HepG2 (cell line): ENCODE results near the gene RPLP2. TPM values are rescaled to one million over a fixed set of nuclear protein-coding genes. Genes with fewer than 3 reads are reported as not detected.

Experiments
- AGO2 ChIP-seq: fragments of 200-400 bp; formaldehyde crosslinking; optimal IDR thresholded peaks from 2 replicates; pipeline ENCODE3; 2017; ENCODE audit warnings: mild to moderate bottlenecking, low read depth, low read length, moderate library complexity
- CBFB ChIP-seq: sonication (generic); formaldehyde crosslinking; IDR thresholded peaks from 2 replicates; pipeline ENCODE4 v1.4.0; 2020; ENCODE audit warnings: missing genetic modification reagents
- CENPX ChIP-seq: sonication (generic); formaldehyde crosslinking; IDR thresholded peaks from 2 replicates; pipeline ENCODE4 v1.9.0; 2021; ENCODE audit warnings: mild to moderate bottlenecking, missing genetic modification reagents, moderate library complexity
- FOSL1 ChIP-seq: sonication (generic); formaldehyde crosslinking; IDR thresholded peaks from 2 replicates; pipeline ENCODE4 v1.9.0; 2021; ENCODE audit warnings: missing genetic modification reagents, borderline replicate concordance
- FOSL2 ChIP-seq: sonication (generic); formaldehyde crosslinking; IDR thresholded peaks from 2 replicates; pipeline ENCODE4 v1.4.0; 2020; ENCODE audit warnings: missing genetic modification reagents
- HMG20A ChIP-seq: IDR thresholded peaks from 2 replicates; pipeline ENCODE4 v1.6.1; 2016; ENCODE audit warnings: borderline replicate concordance
- HOXA9 ChIP-seq: sonication (generic); formaldehyde crosslinking; IDR thresholded peaks from 2 replicates; pipeline ENCODE4 v1.8.1; 2022; ENCODE audit warnings: missing genetic modification reagents, mild to moderate bottlenecking, moderate library complexity, borderline replicate concordance
- IKZF5 ChIP-seq: IDR thresholded peaks from 2 replicates; pipeline ENCODE4 v1.6.1; 2018; ENCODE audit warnings: missing genetic modification reagents, mild to moderate bottlenecking, missing compliant biosample characterization
- KDM2A ChIP-seq: sonication (generic); formaldehyde crosslinking; IDR thresholded peaks from 2 replicates; pipeline ENCODE4 v1.4.0; 2020; ENCODE audit warnings: low read depth, missing genetic modification reagents, borderline replicate concordance
- MAFK ChIP-seq, 2 experiments: IDR thresholded peaks in 1 of 2; conservative IDR thresholded peaks in 1 of 2; 2 replicates each; pipeline ENCODE4 v1.6.1; 2011; ENCODE audit warnings: improper control_type of control experiment in 2 of 2, low read length in 2 of 2
- MBD4 ChIP-seq: IDR thresholded peaks from 2 replicates; pipeline ENCODE4 v1.6.1; 2012; ENCODE audit warnings: low read length, inconsistent platforms, borderline replicate concordance
- RBM22 ChIP-seq: fragments of 200-400 bp; formaldehyde crosslinking; optimal IDR thresholded peaks from 2 replicates; pipeline ENCODE3; 2017; ENCODE audit warnings: mild to moderate bottlenecking, low read length, moderate library complexity
- RXRA ChIP-seq: sonication (generic); formaldehyde crosslinking; IDR thresholded peaks from 2 replicates; pipeline ENCODE4 v1.5.1; 2020; ENCODE audit warnings: missing genetic modification reagents
- TAF1 ChIP-seq: sonication (generic); formaldehyde crosslinking; IDR thresholded peaks from 2 replicates; pipeline ENCODE4 v1.4.0; 2020; ENCODE audit warnings: missing genetic modification reagents
- THYN1 ChIP-seq: sonication (generic); formaldehyde crosslinking; IDR thresholded peaks from 2 replicates; pipeline ENCODE4 v1.8.1; 2023; ENCODE audit warnings: low read depth, mild to moderate bottlenecking, moderate library complexity, missing genetic modification reagents, borderline replicate concordance
- ZFP41 ChIP-seq: sonication (generic); formaldehyde crosslinking; IDR thresholded peaks from 2 replicates; pipeline ENCODE4 v1.4.0; 2020; ENCODE audit warnings: mild to moderate bottlenecking, missing genetic modification reagents, borderline replicate concordance
- ZNF235 ChIP-seq: sonication (generic); formaldehyde crosslinking; IDR thresholded peaks from 2 replicates; pipeline ENCODE4 v1.8.1; 2023; ENCODE audit warnings: mild to moderate bottlenecking, missing genetic modification reagents, borderline replicate concordance
- ZNF354B ChIP-seq: sonication (generic); formaldehyde crosslinking; IDR thresholded peaks from 2 replicates; pipeline ENCODE4 v1.8.0; 2022; ENCODE audit warnings: mild to moderate bottlenecking, missing genetic modification reagents
- ZNF800 ChIP-seq: sonication (generic); formaldehyde crosslinking; IDR thresholded peaks from 2 replicates; pipeline ENCODE4 v1.4.0; 2020; ENCODE audit warnings: missing genetic modification reagents
- polyA plus RNA-seq, 8 experiments: library from polyadenylated mRNA; depleted of rRNA in 3 of 8; stranded (reverse) in 7 of 8; unstranded in 1 of 8; fragments of >200 nt; fragmentation: Illumina TruSeq in 4 of 8; extraction: Trizol in 4 of 8; gene quantifications; 2 replicates each; pipeline versions ENCODE4 v1.2.1 to v1.2.3, GENCODE V29; 2011 to 2016; ENCODE audit warnings: low read depth in 4 of 8, missing spikeins in 1 of 8, mixed read lengths in 1 of 8; ENCODE audit not compliant: insufficient read depth in 1 of 8
- total RNA-seq, 5 experiments: library from RNA; depleted of rRNA; stranded (reverse); fragments of >200 nt; fragmentation: Illumina TruSeq; extraction: Trizol; gene quantifications; 2 replicates each; pipeline ENCODE4 v1.2.3, GENCODE V29; 2016; ENCODE audit warnings: low read depth in 1 of 5
- TF ChIP-seq, protein P1 (sequence below): sonication (generic); formaldehyde crosslinking; IDR thresholded peaks from 2 replicates; pipeline ENCODE4 v1.4.0; 2020; ENCODE audit warnings: missing genetic modification reagents
- TF ChIP-seq, protein P2 (sequence below): sonication (generic); formaldehyde crosslinking; IDR thresholded peaks from 2 replicates; pipeline ENCODE4 v1.5.0; 2020; ENCODE audit warnings: missing genetic modification reagents, mild to moderate bottlenecking, borderline replicate concordance

The RPLP2 gene
- total and polyA plus RNA-seq, 2 of the 13 experiments (the other 11 are each of a cell fraction or from before 2014, with no cell fraction given): 978 to 2,106 TPM

DNA sequence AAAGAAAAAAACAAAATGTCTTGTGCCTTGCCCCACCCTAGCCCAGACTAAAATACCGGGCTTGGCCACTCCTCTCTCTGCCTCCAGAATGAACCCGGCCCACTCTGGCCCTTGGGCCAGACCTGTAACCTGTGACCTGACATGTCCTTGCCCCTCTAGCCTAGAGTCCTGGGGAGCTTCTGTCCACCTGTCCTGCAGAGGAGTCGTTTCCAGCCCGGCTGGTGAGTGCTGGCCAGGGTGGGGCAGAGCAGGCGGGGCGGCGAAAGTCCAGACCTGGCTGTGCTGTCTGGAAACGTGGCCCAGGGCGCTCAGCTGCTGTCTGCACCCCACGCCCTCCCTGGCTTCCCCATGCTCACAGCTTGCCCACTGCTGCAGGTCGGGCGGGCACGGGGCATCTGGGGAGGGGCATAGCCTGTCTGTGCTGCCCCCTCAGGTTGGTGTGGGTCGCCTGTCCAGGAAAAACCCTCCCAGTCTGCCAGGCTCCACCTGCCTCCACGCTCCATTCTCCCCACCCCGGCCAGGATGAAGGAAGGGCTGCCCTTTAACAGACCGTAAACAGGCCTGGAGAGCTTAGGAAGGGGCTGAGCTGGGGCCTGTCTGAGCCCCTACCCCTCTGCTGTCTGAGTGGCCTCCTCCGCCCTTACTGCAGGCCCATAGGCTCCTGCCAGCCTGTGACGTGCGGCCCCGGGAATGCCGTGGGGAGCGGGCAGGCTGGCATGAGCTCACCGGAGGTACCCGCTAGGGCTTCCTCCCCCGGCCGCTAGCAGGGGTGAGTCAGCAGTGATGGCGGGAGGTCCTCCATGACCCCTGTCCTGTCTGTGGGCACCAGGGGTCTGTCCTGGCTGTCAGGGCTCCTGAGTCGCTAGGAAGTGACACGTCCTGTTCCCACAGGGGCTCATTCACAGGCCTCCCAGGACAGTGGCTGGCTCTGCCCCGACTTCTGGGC, 24.9 kb downstream of the RPLP2 start (continued):
- TF ChIP-seq, protein P1, sequence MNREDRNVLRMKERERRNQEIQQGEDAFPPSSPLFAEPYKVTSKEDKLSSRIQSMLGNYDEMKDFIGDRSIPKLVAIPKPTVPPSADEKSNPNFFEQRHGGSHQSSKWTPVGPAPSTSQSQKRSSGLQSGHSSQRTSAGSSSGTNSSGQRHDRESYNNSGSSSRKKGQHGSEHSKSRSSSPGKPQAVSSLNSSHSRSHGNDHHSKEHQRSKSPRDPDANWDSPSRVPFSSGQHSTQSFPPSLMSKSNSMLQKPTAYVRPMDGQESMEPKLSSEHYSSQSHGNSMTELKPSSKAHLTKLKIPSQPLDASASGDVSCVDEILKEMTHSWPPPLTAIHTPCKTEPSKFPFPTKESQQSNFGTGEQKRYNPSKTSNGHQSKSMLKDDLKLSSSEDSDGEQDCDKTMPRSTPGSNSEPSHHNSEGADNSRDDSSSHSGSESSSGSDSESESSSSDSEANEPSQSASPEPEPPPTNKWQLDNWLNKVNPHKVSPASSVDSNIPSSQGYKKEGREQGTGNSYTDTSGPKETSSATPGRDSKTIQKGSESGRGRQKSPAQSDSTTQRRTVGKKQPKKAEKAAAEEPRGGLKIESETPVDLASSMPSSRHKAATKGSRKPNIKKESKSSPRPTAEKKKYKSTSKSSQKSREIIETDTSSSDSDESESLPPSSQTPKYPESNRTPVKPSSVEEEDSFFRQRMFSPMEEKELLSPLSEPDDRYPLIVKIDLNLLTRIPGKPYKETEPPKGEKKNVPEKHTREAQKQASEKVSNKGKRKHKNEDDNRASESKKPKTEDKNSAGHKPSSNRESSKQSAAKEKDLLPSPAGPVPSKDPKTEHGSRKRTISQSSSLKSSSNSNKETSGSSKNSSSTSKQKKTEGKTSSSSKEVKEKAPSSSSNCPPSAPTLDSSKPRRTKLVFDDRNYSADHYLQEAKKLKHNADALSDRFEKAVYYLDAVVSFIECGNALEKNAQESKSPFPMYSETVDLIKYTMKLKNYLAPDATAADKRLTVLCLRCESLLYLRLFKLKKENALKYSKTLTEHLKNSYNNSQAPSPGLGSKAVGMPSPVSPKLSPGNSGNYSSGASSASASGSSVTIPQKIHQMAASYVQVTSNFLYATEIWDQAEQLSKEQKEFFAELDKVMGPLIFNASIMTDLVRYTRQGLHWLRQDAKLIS: no peak
- TF ChIP-seq MBD4 (no peak), TAF1 (CRISPR knock-in tag) (no peak), HMG20A (CRISPR knock-in tag) (no peak), FOSL1 (CRISPR knock-in tag) (no peak), ZNF800 (CRISPR knock-in tag) (no peak), RXRA (CRISPR knock-in tag) (no peak), CBFB (CRISPR knock-in tag) (no peak), HOXA9 (CRISPR knock-in tag) (no peak), CENPX (no peak), KDM2A (CRISPR knock-in tag) (peak; percentile 34; the same call in 1 of the 2 replicates), MAFK (conservative IDR thresholded peaks at IDR 0.05 in 1 of 2, IDR thresholded peaks at IDR 0.05 in 1 of 2; ENCODE audit: low read length in 2 of 2) (no peak), IKZF5 (CRISPR knock-in tag) (no peak), ZNF235 (CRISPR knock-in tag) (no peak), ZFP41 (CRISPR knock-in tag) (no peak), FOSL2 (CRISPR knock-in tag) (peak; percentile 66), AGO2 (peak; percentile 93), RBM22 (no peak), ZNF354B (CRISPR knock-in tag) (no peak), THYN1 (no peak)
- TF ChIP-seq, protein P2, sequence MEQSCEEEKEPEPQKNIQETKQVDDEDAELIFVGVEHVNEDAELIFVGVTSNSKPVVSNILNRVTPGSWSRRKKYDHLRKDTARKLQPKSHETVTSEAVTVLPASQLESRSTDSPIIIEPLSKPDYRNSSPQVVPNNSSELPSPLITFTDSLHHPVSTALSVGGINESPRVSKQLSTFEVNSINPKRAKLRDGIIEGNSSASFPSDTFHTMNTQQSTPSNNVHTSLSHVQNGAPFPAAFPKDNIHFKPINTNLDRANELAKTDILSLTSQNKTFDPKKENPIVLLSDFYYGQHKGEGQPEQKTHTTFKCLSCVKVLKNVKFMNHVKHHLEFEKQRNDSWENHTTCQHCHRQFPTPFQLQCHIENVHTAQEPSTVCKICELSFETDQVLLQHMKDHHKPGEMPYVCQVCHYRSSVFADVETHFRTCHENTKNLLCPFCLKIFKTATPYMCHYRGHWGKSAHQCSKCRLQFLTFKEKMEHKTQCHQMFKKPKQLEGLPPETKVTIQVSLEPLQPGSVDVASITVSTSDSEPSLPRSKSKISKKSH: 0 out of 2 replicates have a peak, but pooled peaks have one; percentile 47
